ENCODE results near the gene KDR.

Gene KDR

DNA sequence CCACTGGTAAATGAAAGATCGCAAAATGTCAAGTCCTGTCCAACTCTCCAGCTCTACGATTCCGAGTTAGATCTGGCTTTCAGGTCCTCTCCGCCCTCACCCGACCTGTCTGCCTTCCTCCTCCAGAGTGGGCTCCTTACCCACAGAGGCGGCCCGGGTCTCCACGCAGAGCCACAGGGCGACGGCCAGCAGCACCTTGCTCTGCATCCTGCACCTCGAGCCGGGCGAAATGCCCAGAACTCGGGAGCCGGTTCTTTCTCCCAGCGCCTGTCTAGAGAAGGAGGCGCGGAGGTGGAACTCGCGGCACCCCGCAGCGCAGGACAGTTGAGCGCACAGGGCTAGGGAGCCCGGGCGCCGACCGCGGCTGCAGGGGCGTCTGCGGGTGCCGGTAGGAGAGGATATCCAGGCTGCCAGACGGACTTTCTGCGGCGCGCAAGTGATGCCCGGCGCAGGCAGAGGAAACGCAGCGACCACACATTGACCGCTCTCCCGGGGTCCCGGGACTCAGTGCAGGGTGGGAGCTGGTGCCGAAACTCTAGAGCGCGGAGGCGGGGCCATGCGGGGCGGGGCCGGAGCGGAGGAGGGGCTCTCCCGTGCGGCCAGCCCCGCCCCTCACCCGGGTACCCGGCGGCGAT is at the start of gene KDR:
TSS of gene KDR (minus strand) at position 509 of the 635 bp plus-strand sequence. CDS start at position 207, 302 bp downstream.
- DNase-seq: no peak

DNA sequence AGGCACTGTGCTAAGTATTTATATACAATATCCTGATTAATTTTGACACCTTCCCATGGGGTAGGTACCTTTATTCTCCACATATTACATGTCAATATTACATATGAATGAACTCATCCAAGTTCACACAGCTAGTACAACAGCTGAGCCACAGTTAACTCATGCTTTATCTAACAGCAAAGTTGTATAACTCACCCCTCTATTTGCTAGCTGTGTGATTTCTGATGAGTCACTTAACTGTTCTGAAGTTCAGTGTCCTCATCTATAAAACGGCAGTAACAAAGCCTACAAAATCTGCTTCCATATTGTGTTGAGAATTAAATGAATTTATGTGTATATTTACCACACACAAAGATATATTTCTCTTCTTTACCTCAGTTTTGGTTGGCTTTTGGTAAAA is 48.2 kb upstream of the KDR start:
- no peak for DNase-seq

DNA sequence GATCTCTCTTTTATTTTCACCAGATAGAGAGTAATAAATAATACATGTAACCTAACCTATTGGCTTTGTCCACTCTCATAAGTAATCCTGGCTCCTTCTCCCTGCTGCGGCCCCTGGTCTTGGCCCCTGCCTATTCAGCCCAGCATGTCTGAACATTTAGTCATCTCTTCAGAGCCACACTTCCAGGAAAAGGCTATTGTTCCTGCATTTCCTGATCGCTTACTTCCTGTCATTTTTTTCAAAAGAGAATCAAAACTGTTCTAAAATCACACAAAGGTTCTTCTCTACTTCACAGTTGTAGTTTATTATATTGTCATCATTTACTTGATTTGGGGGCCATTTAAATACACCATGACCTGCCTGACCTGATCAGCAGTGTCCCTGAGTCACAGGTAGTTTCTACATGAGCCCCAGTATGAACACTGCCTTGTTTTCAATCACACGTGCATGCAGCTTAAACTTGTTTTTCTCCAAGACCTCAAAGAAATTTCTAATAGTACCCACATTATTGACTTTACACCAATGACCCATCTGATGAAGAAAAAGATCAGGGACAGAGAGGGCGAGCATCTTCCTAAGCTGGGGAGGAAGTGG is 47.4 kb upstream of the KDR start:
- no peak for DNase-seq

DNA sequence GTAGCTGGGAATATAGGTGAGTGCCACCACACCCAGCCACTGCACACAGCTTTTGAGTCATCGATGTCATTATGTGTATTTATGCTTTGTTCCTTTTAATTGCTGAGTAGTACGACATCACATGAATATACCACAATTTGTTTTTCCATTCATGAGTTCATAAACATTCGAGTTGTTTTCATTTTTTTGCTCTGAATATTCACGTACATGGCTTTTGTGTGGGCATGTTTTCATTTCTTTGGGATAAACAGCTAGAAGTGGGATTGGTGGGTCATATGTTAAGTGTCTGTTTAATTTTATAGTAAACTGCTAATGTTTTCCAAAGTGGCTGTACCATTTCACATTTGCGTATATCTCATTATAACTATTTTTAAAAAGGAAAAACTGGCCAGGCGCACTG is 45.1 kb upstream of the KDR start:
- DNase-seq: no peak

DNA sequence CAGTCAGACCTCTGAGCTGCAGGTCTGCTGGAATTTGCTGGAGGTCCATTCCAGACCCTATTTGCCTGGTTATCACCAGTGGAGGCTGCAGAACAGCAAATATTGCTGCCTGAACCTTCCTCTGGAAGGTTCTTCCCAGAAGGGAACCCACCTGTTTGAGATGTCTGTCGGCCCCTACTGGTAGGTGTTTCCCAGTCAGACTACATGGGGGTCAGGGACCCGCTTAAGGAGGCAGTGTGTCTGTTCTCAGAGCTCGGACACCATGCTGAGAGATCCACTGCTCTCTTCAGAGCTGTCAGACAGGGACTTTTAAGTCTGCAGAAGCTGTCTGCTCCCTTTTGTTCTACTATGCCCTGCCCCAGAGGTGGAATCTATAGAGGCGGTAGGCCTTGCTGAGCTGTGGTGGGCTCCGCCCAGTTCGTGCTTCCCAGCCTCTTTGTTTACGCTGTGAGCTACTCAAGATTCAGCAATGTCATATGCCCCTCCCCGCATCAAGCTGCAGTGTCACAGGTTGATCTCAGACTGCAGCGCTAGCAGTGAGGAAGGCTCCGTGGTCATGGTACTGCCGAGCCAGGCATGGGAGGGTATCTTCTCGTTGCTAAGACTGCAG is 44.1 kb upstream of the KDR start:
- no peak for DNase-seq

DNA sequence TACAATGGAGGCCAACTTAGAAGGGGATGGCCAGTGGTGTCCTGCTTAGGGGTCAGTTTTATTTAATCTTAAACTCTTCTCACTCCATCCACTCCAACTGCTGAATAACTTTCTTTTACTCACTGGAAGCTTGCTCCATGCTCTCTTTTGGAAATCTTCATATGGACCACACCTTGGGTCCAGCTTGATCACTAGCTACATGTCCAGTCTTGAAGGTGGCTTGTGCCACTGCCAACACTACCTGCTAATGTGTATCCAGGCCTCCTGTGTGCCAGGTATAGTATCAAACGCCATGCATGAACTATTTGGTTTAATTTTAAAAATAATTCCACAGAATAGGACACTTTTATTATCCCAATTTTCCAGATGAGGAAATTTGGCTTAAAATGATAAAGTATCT is 37.0 kb upstream of the KDR start:
- DNase-seq: no peak

DNA sequence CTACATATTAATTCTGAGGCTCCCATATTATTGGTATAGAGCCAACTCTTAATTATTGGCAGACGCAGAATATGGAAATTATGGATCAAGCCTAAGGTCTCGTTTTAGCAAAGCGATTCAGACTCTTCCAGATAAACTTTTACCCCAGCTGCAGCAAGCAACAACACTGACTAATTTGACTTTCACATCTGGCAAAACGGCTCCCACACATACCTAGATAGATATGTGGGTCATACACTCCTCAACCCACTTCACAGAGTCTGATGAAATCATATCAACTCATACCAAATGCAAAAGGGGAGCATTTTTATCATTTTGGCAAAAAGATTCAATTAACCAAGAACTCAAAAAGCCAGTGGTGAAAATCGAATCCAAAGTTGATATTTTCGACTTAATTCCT is 36.3 kb upstream of the KDR start:
- DNase-seq: no peak

DNA sequence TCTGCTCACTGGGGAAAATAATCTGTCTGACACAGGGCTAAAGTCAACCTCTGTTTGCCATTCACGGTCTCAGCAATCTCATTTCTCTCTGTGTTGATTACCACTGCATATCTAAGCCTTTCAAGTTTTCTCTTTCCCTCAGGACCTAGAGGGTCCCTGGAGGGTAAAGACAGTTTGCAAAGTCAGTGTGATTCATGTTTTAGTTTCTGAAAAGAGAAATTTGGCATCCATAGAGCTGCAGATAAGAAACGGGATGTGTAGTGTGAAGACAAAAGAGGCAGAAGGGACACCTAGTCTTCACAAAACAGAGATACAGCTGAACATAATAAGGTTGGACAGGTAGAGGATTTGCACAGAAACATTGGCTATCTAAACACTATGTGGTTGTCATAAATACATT is 34.5 kb upstream of the KDR start:
- no peak for DNase-seq

DNA sequence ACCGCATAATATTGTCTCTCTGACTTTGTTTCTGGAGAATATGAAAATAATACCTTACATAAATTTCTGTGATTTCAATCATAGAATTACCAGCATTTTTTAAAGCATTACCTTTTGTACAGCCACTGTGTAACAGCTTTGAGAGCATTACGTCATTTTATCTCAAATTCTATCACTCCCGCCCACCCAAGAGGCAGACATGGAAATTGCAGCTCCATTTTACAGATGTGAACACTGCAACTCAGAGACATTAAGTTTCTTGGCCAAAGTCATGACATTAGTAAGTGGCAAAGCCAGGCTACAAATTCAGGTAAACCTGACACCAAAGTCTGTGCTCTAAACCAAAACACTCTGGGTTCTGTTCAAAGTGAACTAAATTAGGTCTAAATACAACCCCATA is 33.6 kb upstream of the KDR start:
- DNase-seq: no peak

DNA sequence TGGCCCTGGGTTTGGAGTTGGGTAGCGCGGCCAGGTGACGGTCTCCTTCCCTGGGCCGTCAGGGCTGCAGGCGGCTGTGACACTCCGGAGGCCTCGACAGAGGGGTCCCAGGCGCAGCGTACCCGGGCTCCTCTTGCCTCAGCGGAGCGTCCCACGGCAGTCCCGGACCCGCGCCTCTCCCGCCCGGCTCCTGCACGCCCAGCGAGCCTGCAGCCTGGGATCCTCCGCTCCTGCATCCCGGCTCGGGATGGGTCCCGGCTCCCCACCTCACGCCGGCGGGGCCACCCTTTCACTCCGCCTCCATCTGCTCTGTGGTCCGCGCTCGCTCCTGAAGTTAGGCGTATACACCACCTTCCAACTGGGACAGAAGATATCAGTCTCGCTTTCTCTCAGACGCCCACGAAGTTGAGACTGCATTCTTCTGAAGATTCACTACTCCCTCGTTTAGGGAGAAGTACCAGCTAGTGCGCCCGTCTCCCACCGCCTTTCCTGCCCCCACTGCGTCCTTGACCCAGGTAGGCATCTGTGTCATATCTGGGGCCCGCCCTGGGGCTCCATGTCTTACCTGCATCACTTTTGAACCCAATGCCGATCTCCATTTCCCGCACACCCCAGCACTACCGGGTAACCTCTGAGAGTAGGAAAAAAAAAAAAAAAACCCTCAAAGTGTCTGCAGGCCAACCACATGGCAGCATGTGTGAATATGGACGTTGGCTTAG is 32.3 kb upstream of the KDR start:
- no peak for DNase-seq

DNA sequence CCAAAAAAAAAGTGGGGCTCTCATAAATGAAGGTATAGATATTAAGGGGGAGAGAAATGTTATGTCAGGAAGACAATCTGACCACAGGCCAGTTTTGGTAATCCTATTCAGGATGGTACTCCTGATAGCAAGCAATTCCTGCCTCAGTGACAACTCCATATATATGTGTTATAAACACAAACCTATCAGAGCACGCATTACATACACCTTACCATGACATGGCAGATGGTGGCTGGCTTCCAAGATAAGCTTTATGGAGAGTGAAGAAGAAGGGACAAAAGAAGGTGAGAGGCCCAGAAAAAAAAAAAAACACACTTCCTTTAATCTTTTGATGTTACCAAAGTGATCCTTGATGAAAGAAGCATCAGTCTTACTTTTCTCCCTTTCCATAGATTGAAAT is 29.5 kb upstream of the KDR start:
- no peak for DNase-seq

DNA sequence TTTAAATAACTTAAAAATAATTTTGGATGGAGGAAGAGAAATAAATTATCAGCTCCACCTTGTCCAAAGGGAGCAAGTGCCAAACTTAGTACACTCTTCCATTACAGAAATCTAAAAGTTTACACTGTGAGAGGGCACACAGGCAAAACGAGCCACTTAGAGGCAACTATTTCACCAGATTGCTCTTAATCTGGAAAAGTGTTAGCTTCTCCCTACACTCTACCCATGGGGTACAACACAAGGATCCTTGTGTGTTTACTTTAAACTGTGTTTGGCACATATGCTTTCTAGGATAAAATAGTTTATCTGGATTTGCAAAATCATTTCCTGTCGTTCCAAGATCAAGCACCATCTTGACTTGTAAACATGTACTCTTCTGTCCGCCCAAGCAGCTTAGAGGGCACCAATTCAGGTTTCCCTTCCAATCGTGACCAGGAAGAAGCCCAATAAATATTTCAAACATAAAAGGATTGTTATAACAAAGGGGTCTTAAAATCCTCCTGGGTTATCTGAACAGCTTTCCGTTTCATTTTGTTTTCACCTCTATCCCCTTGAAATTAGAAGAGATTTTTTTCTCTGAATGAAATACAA is 29.0 kb upstream of the KDR start:
- DNase-seq: no peak

DNA sequence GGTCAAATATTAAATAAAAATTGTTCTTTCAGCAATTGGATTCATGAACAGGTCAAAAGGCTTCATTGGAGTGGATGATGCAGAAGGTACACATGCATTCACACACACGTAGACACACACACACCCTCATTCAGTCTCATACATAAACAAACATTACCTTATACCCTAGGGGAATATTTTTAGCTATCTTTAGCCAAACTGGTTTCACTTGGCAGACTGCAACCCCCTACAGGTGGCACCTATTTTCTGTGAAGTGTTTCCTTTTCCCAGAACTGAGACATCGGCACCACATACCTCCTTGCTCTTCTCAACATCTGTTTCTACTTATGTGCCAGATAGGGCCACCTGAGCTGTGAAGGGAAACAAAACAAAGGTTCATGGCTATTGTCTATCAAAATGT is 18.5 kb upstream of the KDR start:
- no peak for DNase-seq

DNA sequence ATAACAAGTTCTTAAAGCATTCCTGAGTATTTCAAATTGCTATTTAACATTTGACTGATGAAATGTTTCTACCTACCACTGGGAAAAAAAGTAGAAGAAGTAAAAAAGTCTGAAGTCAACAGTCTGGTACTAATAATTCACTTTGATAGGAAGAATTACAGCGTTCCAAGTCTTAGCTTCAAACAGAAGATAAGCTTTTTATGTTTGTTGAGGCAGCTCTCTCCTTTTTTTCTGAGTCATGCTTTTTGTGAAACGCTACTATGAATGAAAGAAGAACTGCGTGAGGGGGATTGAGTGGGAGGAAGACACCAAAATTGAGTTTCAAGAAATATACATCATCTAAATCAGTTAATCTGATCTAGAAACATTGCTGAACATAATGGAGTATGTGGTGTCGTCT is 13.0 kb upstream of the KDR start:
- no peak for DNase-seq

DNA sequence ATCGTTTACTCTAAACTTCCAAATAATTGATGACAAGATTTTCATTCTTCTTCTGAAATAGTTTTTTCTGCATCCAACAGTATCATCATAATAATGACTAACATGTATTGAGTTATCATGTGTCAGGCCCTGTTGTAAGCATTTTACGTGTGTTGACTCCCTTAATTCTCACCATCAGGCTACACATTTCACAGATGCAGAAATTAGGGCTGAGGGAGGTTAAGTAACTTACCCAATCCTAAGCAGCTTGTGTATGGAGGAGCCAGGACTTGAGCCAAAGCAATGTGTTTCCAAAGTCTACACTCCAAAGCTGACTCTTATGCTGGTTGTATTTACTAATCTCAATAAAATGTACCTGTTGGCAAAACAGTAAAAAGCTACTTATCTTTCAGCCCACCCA is 11.2 kb upstream of the KDR start:
- no peak for DNase-seq

DNA sequence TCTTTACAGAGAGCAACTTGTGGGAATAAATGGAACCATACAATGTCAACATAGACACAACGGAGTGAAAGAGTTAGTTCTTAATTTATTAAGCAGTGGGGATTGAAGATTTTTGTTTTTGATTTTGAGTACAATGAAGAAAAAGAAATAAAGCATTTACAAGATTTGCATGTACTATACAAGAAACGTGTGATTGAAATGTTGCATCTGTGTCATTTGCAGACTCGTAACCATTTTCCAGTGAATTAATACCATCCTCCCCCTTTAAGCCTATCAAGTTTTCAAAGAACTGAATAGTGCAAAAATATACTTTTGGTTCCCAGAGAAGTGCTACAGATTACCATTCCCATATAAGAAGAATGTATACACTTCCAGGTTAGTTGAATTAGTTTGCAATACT is 8.6 kb upstream of the KDR start:
- DNase-seq: no peak

DNA sequence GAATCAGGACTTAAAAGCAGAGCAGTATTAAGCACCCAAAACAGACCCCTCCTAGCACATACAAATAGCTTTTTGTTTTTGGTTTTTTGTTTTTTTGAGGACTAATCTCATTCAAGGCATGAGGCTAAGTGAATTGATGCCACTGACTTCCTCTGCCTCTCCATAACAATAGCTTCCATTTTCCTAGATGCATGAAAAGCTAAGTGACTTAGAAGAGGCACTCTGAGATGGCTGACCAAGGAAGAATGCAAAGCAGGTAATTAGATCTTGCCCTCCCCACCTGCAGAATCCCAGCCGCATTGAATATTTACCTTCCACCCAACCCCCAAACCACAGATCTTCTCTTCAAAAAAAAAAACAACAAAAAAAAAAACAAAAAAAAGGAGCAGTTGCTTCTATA is 7.4 kb upstream of the KDR start:
- no peak for DNase-seq

DNA sequence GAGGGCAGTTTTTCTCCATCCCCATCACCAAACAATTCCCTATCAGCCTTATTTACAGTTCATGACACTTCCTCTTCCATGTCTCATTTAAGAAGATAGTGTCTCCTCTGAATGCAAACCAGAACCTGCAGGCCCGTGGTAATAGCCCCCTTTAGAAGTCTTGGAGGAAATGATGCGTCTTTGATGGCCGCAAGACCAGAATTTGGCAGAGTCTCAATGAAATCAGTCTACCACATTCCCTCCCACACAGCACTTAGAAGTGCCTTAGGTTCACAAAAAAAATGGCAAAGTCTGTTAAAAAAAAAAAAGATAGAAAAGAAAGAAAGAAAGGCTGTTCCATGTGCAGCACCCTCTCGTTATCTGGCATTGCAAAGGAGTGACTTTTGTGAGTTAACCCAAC is 2.1 kb upstream of the KDR start:
- DNase-seq: no peak

DNA sequence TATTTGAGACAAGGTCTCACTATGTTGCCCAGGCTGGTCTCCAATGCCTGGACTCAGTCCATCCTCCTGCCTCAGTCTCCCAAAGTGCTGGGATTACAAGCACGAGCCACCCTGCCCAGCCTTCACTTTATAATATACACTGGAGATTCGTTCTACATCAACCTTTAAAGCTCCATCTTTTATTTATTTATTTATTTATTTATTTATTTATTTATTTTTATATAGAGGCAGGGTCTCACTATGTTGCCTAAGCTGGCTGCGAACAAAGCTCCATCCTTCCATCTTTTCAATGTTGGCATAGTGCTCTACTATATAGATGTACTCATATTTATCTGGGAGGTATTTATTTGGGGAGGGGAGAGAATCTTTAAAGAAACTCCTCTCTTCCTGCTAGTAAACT is 1.7 kb upstream of the KDR start:
- DNase-seq: no peak

DNA sequence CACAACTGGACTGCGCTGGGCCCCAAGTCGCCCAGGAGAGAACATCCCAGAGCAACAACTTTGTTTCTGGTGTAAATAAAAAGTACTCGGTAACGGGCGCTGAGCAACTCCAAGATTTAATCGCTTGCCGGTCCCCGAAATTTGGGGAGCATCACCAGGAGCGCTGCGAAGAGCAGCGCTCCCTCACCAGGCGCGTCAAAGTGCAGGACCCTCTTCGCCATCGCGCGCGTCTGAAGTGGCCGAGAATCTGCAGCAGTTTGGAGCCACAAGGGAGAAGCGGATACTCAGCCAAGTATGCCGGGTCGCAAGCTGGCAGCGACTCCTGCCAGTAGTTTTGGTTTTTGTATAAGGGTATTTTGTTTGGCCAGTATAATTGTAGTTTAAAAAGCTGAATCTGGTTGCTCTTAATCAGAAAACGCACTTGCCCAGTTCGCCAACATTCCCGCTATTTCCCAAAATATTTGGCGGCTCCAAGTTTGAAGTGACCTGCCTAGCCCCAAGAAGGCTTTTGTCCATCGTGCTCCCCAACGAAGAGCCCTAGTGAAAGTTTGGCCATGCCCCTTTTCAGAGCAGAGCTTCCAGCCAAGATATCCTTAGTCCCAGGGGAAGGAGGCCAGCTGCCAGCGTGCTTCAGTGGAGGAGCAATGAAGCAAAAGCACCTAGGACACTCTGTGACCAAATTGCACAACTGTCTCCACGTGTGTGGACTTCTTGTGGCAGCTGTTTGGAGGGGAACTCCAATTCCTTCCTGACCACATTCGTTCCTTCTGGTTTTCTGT is 557 bp upstream of the KDR start:
- no peak for DNase-seq

DNA sequence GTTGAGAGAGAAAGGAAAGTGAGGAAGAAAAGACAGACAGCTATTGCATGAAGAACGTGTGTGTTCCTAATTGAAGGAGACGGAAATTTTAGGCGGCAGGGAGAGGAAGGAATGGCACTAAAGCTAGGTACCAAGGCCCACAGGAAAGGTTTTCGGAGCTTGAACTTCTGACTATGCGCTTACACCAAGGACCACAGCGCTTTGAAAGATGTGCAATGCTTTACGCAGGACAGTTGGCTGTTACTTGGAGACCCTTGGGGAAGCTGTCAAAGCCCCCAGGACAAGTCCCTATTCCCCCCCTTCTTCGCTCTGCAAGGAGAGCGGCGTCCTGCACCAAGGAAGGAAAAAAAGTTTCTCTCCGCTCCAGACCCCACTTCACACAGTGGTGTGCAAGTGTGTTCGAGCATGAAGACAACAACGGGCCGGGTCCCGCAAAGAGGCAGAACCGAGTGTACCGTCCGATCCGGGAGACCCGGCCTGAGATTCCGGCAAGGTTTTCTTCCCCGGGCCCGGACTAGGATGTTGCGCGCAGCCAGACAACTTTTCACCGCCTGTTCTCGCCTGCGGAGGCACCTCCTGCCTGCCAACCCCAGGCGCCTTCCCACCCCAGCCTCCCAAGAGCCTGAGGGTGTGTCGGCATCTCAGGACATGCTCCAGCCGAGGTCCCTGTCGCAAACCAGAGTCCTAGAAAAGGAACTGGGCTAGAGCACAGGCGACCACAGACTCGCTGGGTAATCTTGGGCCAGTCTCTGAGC is 896 bp downstream of the KDR start:
- DNase-seq: no peak

DNA sequence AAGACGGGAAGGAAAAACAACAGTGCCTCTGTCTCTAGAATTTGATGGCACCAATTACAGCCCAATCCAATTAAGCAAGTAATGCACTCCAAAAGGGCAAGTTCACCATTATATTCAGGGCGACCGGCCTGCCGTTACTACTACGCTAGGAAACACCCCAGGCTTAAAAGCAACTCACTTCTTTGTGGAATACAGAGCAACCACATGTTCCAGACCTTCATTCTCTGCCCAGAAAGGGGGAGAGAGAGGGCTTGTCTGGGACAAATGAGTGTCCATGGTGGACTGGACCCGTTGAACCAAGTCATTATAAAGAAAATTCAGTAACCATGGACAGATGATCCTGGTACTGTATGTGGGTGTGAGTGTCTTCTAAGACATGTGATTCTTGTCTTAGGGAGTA is 1.6 kb downstream of the KDR start:
- no peak for DNase-seq
